Upper lobe of right lung (tissue), 1 donor: Measurements from ENCODE around the gene CEP126. TPM values are rescaled to one million over a fixed set of nuclear protein-coding genes. Genes with fewer than 3 reads are reported as not detected.
"Not testable (repeated sequence)": the region's sequence is repeated elsewhere in the genome, so short reads cannot be mapped to it uniquely, and the experiment has no call there.

Experiments used
- ATAC-seq: fragments of 200-7000 bp; cut with Tn5 transposase; one replicate; pipeline ENCODE4 v1.9.1; 2020; ENCODE audit warnings: mild to moderate bottlenecking, moderate library complexity
- DNase-seq: peaks from one replicate; pipeline ENCODE4 v3.0.0-alpha.2; 2020
- H3K27ac ChIP-seq: fragments of 200-600 bp; one replicate; pipeline ENCODE4 v1.8.0; 2022
- H3K27me3 ChIP-seq: fragments of 200-600 bp; one replicate; pipeline ENCODE4 v1.8.0; 2022; ENCODE audit warnings: mild to moderate bottlenecking
- H3K36me3 ChIP-seq: fragments of 200-600 bp; one replicate; pipeline ENCODE4 v1.8.0; 2022
- H3K4me1 ChIP-seq: fragments of 200-600 bp; one replicate; pipeline ENCODE4 v1.8.0; 2022
- H3K4me3 ChIP-seq: fragments of 200-600 bp; one replicate; pipeline ENCODE4 v1.8.0; 2022; ENCODE audit warnings: mild to moderate bottlenecking
- H3K9me3 ChIP-seq: fragments of 200-600 bp; one replicate; pipeline ENCODE4 v1.8.0; 2022
- intact Hi-C: fragments of 100-400 bp; cut with DNase I; formaldehyde crosslinking; loops from one replicate; pipeline ENCODE4 v1.11.0; 2022
- total RNA-seq: library from RNA; stranded (reverse); fragmentation: NEBNext Ultra II Directional; extraction: Animal tissue kit (Norgen Biotek cat#: 25700); gene quantifications from one replicate; pipeline ENCODE4 v1.2.1, GENCODE V29; 2021
- TF ChIP-seq, protein P1 (sequence below): fragments of 200-600 bp; IDR thresholded peaks from one replicate; pipeline ENCODE4 v1.8.0; 2022; ENCODE audit warnings: antibody characterized with exemption
- donor health status: DM: no; HTN: yes; CAD: no; lungs with severe emphysema.

Gene CEP126
- total RNA-seq, 1 donor from 2014 or later, result 4.3 TPM

GRCh38 chr11:101993172-101993571 lies 78.4 kb downstream of the CEP126 start:
- Histone ChIP-seq H3K36me3 (no peaks in the 10 kb centered on the region), H3K4me3 (no peak overlapping the region), H3K4me1 (no peaks in the 10 kb centered on the region), H3K27ac (no peak overlapping the region), H3K27me3 (no peaks in the 10 kb centered on the region), H3K9me3 (no peaks in the 10 kb centered on the region)
- TF ChIP-seq, protein P1, sequence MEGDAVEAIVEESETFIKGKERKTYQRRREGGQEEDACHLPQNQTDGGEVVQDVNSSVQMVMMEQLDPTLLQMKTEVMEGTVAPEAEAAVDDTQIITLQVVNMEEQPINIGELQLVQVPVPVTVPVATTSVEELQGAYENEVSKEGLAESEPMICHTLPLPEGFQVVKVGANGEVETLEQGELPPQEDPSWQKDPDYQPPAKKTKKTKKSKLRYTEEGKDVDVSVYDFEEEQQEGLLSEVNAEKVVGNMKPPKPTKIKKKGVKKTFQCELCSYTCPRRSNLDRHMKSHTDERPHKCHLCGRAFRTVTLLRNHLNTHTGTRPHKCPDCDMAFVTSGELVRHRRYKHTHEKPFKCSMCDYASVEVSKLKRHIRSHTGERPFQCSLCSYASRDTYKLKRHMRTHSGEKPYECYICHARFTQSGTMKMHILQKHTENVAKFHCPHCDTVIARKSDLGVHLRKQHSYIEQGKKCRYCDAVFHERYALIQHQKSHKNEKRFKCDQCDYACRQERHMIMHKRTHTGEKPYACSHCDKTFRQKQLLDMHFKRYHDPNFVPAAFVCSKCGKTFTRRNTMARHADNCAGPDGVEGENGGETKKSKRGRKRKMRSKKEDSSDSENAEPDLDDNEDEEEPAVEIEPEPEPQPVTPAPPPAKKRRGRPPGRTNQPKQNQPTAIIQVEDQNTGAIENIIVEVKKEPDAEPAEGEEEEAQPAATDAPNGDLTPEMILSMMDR, result no peak
- no peak for DNase-seq
- intact Hi-C loops, result no loop called here
- ATAC-seq, result no peak

- H3K27ac ChIP-seq, H3K4me3 ChIP-seq, H3K9me3 ChIP-seq, DNase-seq, H3K27me3 ChIP-seq, ATAC-seq, intact Hi-C loops, H3K4me1 ChIP-seq, H3K36me3 ChIP-seq: not testable (repeated sequence)
These were observed 79.3 kb downstream of the CEP126 start for GRCh38 chr11:101994052-101994469.

DNA sequence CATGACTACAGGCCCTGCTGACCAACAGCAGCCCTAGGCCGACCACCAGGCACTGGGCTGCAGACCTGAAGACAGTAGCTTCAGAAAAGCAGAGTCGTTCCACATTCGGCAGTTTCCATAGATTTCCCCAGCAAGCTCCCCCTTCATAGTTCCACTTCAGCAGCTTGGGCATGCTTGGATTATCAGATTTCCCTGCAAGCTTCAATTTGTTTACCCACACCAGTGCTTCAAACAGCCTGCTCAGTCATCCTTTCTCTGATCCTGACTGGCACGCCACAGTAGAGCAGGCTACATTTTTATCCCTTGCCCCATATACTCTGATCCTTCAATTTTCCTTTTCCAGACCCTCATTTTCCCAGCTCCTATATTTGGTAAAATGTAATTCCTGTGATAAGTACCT lies 81.3 kb downstream of the CEP126 start:
- Histone ChIP-seq H3K9me3 (no peaks in the 10 kb centered on the region), H3K36me3 (no peaks in the 10 kb centered on the region), H3K4me1 (no peaks in the 10 kb centered on the region), H3K27ac (no peak overlapping the region), H3K27me3 (no peaks in the 10 kb centered on the region), H3K4me3 (no peak overlapping the region)
- ATAC-seq (no peak), DNase-seq (no peak)
- intact Hi-C loops, result no loop called here
- TF ChIP-seq, protein P1, result no peak

GRCh38 chr11:102001657-102002338 lies 87.0 kb downstream of the CEP126 start:
- TF ChIP-seq, protein P1, result no peak
- no peaks in the 10 kb centered on the region for H3K36me3 ChIP-seq
- intact Hi-C loops, result no loop called here

GRCh38 chr11:102004220-102004619 lies 89.4 kb downstream of the CEP126 start:
- H3K4me1 ChIP-seq, result no peaks in the 10 kb centered on the region
- no peaks in the 10 kb centered on the region for H3K27me3 ChIP-seq
- intact Hi-C loops, result no loop called here
- H3K27ac ChIP-seq, result no peak overlapping the region
- ATAC-seq (no peak), DNase-seq (no peak)
- H3K4me3 ChIP-seq, result no peak overlapping the region
- TF ChIP-seq, protein P1, result no peak
- no peaks in the 10 kb centered on the region for H3K9me3 ChIP-seq
- no peaks in the 10 kb centered on the region for H3K36me3 ChIP-seq

More at GRCh38 chr11:102001657-102002338, 87.0 kb downstream of the CEP126 start:
- H3K27ac ChIP-seq, result no peak overlapping the region
- no peaks in the 10 kb centered on the region for H3K27me3 ChIP-seq
- H3K4me3 ChIP-seq, result no peak overlapping the region
- no peak for ATAC-seq
- no peak for DNase-seq
- H3K4me1 ChIP-seq, result no peaks in the 10 kb centered on the region
- H3K9me3 ChIP-seq, result no peaks in the 10 kb centered on the region

- no peaks in the 10 kb centered on the region for H3K27me3 ChIP-seq
- DNase-seq (no peak), ATAC-seq (no peak)
- H3K9me3 ChIP-seq, result no peaks in the 10 kb centered on the region
- no peak overlapping the region for H3K4me3 ChIP-seq
- TF ChIP-seq, protein P1, result no peak
- no peaks in the 10 kb centered on the region for H3K4me1 ChIP-seq
- no peaks in the 10 kb centered on the region for H3K36me3 ChIP-seq
- no peak overlapping the region for H3K27ac ChIP-seq
- intact Hi-C loops, result no loop called here
These were observed 90.5 kb downstream of the CEP126 start for GRCh38 chr11:102005306-102005705.
